Ishikawa (cell line): ENCODE results near the gene TGFBRAP1.

Experiments
- CEBPB ChIP-seq: IDR thresholded peaks from 2 replicates; pipeline ENCODE4 v1.6.1; 2012
- EP300 ChIP-seq: IDR thresholded peaks from 2 replicates; pipeline ENCODE4 v1.6.1; 2012; ENCODE audit warnings: borderline replicate concordance
- TF ChIP-seq, protein P1 (sequence below): IDR thresholded peaks from 2 replicates; pipeline ENCODE4 v1.6.1; 2012; ENCODE audit warnings: low read depth, mild to moderate bottlenecking

- no peak for TF ChIP-seq EP300
- no peak for TF ChIP-seq CEBPB
- TF ChIP-seq, protein P1, sequence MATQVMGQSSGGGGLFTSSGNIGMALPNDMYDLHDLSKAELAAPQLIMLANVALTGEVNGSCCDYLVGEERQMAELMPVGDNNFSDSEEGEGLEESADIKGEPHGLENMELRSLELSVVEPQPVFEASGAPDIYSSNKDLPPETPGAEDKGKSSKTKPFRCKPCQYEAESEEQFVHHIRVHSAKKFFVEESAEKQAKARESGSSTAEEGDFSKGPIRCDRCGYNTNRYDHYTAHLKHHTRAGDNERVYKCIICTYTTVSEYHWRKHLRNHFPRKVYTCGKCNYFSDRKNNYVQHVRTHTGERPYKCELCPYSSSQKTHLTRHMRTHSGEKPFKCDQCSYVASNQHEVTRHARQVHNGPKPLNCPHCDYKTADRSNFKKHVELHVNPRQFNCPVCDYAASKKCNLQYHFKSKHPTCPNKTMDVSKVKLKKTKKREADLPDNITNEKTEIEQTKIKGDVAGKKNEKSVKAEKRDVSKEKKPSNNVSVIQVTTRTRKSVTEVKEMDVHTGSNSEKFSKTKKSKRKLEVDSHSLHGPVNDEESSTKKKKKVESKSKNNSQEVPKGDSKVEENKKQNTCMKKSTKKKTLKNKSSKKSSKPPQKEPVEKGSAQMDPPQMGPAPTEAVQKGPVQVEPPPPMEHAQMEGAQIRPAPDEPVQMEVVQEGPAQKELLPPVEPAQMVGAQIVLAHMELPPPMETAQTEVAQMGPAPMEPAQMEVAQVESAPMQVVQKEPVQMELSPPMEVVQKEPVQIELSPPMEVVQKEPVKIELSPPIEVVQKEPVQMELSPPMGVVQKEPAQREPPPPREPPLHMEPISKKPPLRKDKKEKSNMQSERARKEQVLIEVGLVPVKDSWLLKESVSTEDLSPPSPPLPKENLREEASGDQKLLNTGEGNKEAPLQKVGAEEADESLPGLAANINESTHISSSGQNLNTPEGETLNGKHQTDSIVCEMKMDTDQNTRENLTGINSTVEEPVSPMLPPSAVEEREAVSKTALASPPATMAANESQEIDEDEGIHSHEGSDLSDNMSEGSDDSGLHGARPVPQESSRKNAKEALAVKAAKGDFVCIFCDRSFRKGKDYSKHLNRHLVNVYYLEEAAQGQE = no peak
Observed at GRCh38 chr2:105373895-105374401, 44.4 kb upstream of the TGFBRAP1 start.
